Heart left ventricle (tissue), 16 donors: ENCODE measurements around the gene NLRP5. TPM values are rescaled to one million over a fixed set of nuclear protein-coding genes. Genes with fewer than 3 reads are reported as not detected.
A peak's percentile ranks its signal among the peaks of the same experiment; 100 is the strongest.

Source experiments
- ATAC-seq, 4 donors: fragments of 200-7000 bp; cut with Tn5 transposase; one replicate each; pipeline ENCODE4 v1.9.1; 2020 to 2022; ENCODE audit warnings: moderate library complexity in 4 of 4, mild to moderate bottlenecking in 3 of 4, moderate number of reproducible peaks in 1 of 4
- DNase-seq, 5 donors: peaks; one replicate each; pipeline ENCODE4 v3.0.0-alpha.2; 2020
- H3K27ac ChIP-seq, 12 donors: fragments of 200-600 bp; sonication (generic) in 4 of 12; one replicate each; pipeline versions ENCODE4 v1.5.0 to v1.8.0; 2016 to 2022; ENCODE audit warnings: mild to moderate bottlenecking in 2 of 12
- H3K27me3 ChIP-seq, 9 donors: fragments of 200-600 bp; sonication (generic) in 2 of 9; one replicate each; pipeline versions ENCODE4 v1.5.1 to v1.8.0; 2016 to 2022; ENCODE audit warnings: mild to moderate bottlenecking in 3 of 9
- H3K36me3 ChIP-seq, 9 donors: fragments of 200-600 bp; sonication (generic) in 2 of 9; one replicate each; pipeline versions ENCODE4 v1.5.0 to v1.8.0; 2018 to 2022; ENCODE audit warnings: mild to moderate bottlenecking in 2 of 9
- H3K4me1 ChIP-seq, 12 donors: fragments of 200-600 bp; sonication (generic) in 4 of 12; one replicate each; pipeline versions ENCODE4 v1.5.0 to v1.8.0; 2016 to 2022; ENCODE audit warnings: mild to moderate bottlenecking in 3 of 12
- H3K4me3 ChIP-seq, 12 donors: fragments of 200-600 bp; sonication (generic) in 4 of 12; one replicate each; pipeline versions ENCODE4 v1.5.0 to v1.8.0; 2017 to 2022; ENCODE audit warnings: mild to moderate bottlenecking in 9 of 12, moderate library complexity in 4 of 12
- H3K9me3 ChIP-seq, 12 donors: fragments of 200-600 bp; sonication (generic) in 4 of 12; one replicate each; pipeline versions ENCODE4 v1.5.0 to v1.8.0; 2016 to 2022; ENCODE audit warnings: mild to moderate bottlenecking in 1 of 12
- CTCF ChIP-seq, 12 donors: fragments of 200-600 bp; sonication (generic) in 4 of 12; IDR thresholded peaks; one replicate each; pipeline versions ENCODE4 v1.5.0 to v1.8.0; 2018 to 2022; ENCODE audit warnings: antibody characterized with exemption in 12 of 12, mild to moderate bottlenecking in 5 of 12
- POLR2A ChIP-seq, 2 donors: fragments of 450-650 bp; IDR thresholded peaks; one replicate each; pipeline ENCODE4 v1.6.1; 2017; ENCODE audit warnings: antibody characterized with exemption in 2 of 2, mild to moderate bottlenecking in 2 of 2, moderate library complexity in 2 of 2
- WGBS, 4 donors: extraction: QIAGEN DNeasy Blood & Tissue Kit in 2 of 4; methylation state at CpG; one replicate each; pipeline versions ENCODE4 v1.1.5 to v1.1.7; 2013 to 2018; 5-methylcytosine and 5-hydroxymethylcytosine counted together
- intact Hi-C, 10 donors: fragments of 100-400 bp; cut with DNase I; formaldehyde crosslinking; loops; one replicate each; pipeline versions ENCODE4 v1.11.1 to v1.14.2; 2022
- polyA plus RNA-seq, 2 donors: library from polyadenylated mRNA; stranded (reverse); fragments of 200-250 nt; gene quantifications; one replicate each; pipeline ENCODE4 v1.2.3, GENCODE V29; 2013
- total RNA-seq, 9 donors: library from RNA; depleted of rRNA in 2 of 9; stranded (reverse); fragments of >200 nt in 2 of 9; fragmentation: NEBNext Ultra II Directional in 3 of 9; extraction: Animal tissue kit (Norgen Biotek cat#: 25700) in 3 of 9; gene quantifications; one replicate each; pipeline versions ENCODE4 v1.1.0 to v1.2.4, GENCODE V29; 2016 to 2023
- donor health status: ischemic (EF 13 %, LVEDD 7.1; RV severe dilation, severe dysfunction).
- donor health status: healthy with polysubstance abuse.
- donor health status: DM: no; HTN: yes; CAD: no.
- donor health status: DM: no; HTN: no; CAD: no.
- donor health status: ischemic (EF 25% LVEDD 6.9; RV normal size, moderate dysfunction).
- donor health status: ischemic (EF 25% LVEDD 5.7; RV mildly dilated, moderate dysfunction).
- donor health status: healthy.
- donor health status: DM: yes; HTN: yes; CAD: no.
- donor health status: ischemic (EF 35%, LVEDD 5.7; RV mildly dilated, moderate dysfunction).
- donor health status: nonischemic (EF 11% LVEDD 7.7; RV severe dilation, severe dysfunction).
- donor health status: DM: yes; HTN: yes; CAD: no.
- donor health status: PGD.
- donor health status: ischemic (EF 29% LVEDD 5.4; RV normal size, mild dysfunction).
- donor health status: nonischemic (EF 23%, LVEDD 6.1; RV moderate dilation, normal function).

Gene NLRP5
- total and polyA plus RNA-seq, 11 donors: not detected

- Histone ChIP-seq H3K36me3 (peaks cover 0 to 27% (median 11%) of the 10 kb centered on the region in 9 donors), H3K9me3 (no peaks in the 10 kb centered on the region), H3K4me3 (no peak overlapping the region), H3K4me1 (peaks cover 0 to 37% (median 13%) of the 10 kb centered on the region in 12 donors), H3K27me3 (no peaks in the 10 kb centered on the region), H3K27ac (no peak overlapping the region)
- no peak for ATAC-seq
- TF ChIP-seq POLR2A (IDR thresholded peaks at IDR 0.05) (no peak), CTCF (IDR thresholded peaks at IDR 0.05) (no peak)
- intact Hi-C loops: loop anchor here in 3 of 10 donors (5.0 to 10.0 kb wide), 2 partner anchors 33 to 65 kb away; partner anchors contain the start of gene ZNF787 (in 1 of the 3)
- DNase-seq: peak in 1 of 5 donors; percentile 20
- 82 to 91% (median 83%) methylated on average over 14 of the region's 14 CpGs for WGBS, 4 donors
These were observed 102.8 kb downstream of the NLRP5 start for GRCh38 chr19:56089344-56089743.

GRCh38 chr19:56091066-56091490 is 104.5 kb downstream of the NLRP5 start:
- peaks cover 0 to 42% (median 11%) of the 10 kb centered on the region in 9 donors for H3K36me3 ChIP-seq

GRCh38 chr19:56091751-56092546 is 105.4 kb downstream of the NLRP5 start:
- DNase-seq: no peak
- WGBS, 4 donors: 68 to 92% (median 89%) methylated on average over 33 to 38 of the region's 38 CpGs
- peaks cover 0 to 43% (median 11%) of the 10 kb centered on the region in 9 donors for H3K36me3 ChIP-seq
- no peaks in the 10 kb centered on the region for H3K9me3 ChIP-seq
- H3K4me1 ChIP-seq: peaks cover 0 to 49% (median 15%) of the 10 kb centered on the region in 12 donors
- intact Hi-C loops: no loop called here
- no peaks in the 10 kb centered on the region for H3K27me3 ChIP-seq
- TF ChIP-seq CTCF (IDR thresholded peaks at IDR 0.05) (no peak), POLR2A (IDR thresholded peaks at IDR 0.05) (no peak)
- H3K27ac ChIP-seq: peak overlapping the region in 10 of 12 donors; percentile 14 to 74 (median 60)
- peak overlapping the region in 8 of 12 donors; percentile 11 to 42 (median 24) for H3K4me3 ChIP-seq
- peak in 1 of 4 donors; percentile 12 for ATAC-seq

More at GRCh38 chr19:56091066-56091490, 104.5 kb downstream of the NLRP5 start:
- Histone ChIP-seq H3K4me3 (peak overlapping the region in 5 of 12 donors; percentile 11 to 42 (median 25)), H3K9me3 (no peaks in the 10 kb centered on the region), H3K27me3 (no peaks in the 10 kb centered on the region), H3K27ac (peak overlapping the region in 10 of 12 donors; percentile 14 to 74 (median 60)), H3K4me1 (peaks cover 0 to 42% (median 13%) of the 10 kb centered on the region in 12 donors)
- DNase-seq: no peak
- 43 to 53% (median 45%) methylated on average over 10 of the region's 10 CpGs for WGBS, 4 donors
- TF ChIP-seq POLR2A (IDR thresholded peaks at IDR 0.05) (peak in 1 of 2 donors; percentile 17), CTCF (IDR thresholded peaks at IDR 0.05) (no peak)
- peak; percentile 62 to 80 (median 72) for ATAC-seq
- intact Hi-C loops: no loop called here
